H9 (cell line): ENCODE measurements around the gene CYP39A1. TPM values are rescaled to one million over a fixed set of nuclear protein-coding genes. Genes with fewer than 3 reads are reported as not detected.

Experiments used
- DNase-seq: peaks from one replicate; pipeline ENCODE4 v3.0.0-alpha.2; 2017
- H2AFZ ChIP-seq: one replicate; pipeline ENCODE4 v1.6.1; 2013; ENCODE audit warnings: mild to moderate bottlenecking, low read length, control low read depth, moderate library complexity
- H2AK5ac ChIP-seq: 2 replicates; pipeline ENCODE4 v1.6.1; 2013; ENCODE audit warnings: low read length, control low read depth, mixed read lengths; ENCODE audit not compliant: insufficient read length
- H2BK120ac ChIP-seq: one replicate; pipeline ENCODE4 v1.6.1; 2013; ENCODE audit warnings: low read depth, mild to moderate bottlenecking, low read length, control low read depth, inconsistent platforms; ENCODE audit not compliant: poor library complexity, severe bottlenecking
- H2BK12ac ChIP-seq: 2 replicates; pipeline ENCODE4 v1.6.1; 2013; ENCODE audit warnings: low read length, control low read depth, mixed read lengths, low read depth; ENCODE audit not compliant: insufficient read length
- H2BK15ac ChIP-seq: 2 replicates; pipeline ENCODE4 v1.6.1; 2013; ENCODE audit warnings: low read depth, low read length, control low read depth
- H2BK20ac ChIP-seq: one replicate; pipeline ENCODE4 v1.6.1; 2013; ENCODE audit warnings: low read depth, mild to moderate bottlenecking, low read length, control low read depth, inconsistent platforms; ENCODE audit not compliant: poor library complexity, severe bottlenecking
- H2BK5ac ChIP-seq: 2 replicates; pipeline ENCODE4 v1.6.1; 2013; ENCODE audit warnings: low read length, control low read depth, mixed read lengths; ENCODE audit not compliant: insufficient read length
- H3K14ac ChIP-seq: 2 replicates; pipeline ENCODE4 v1.6.1; 2013; ENCODE audit warnings: low read length, control low read depth; ENCODE audit not compliant: insufficient read depth
- H3K18ac ChIP-seq: 2 replicates; pipeline ENCODE4 v1.6.1; 2013; ENCODE audit warnings: low read depth, mild to moderate bottlenecking, mixed read lengths, low read length, control low read depth; ENCODE audit not compliant: insufficient read length
- H3K23ac ChIP-seq: 2 replicates; pipeline ENCODE4 v1.6.1; 2013; ENCODE audit warnings: low read length, control low read depth, mixed read lengths, low read depth; ENCODE audit not compliant: insufficient read length
- H3K23me2 ChIP-seq: 2 replicates; pipeline ENCODE4 v1.6.1; 2013; ENCODE audit warnings: low read depth, mild to moderate bottlenecking, mixed read lengths, low read length, control low read depth; ENCODE audit not compliant: insufficient read length, poor library complexity, severe bottlenecking
- H3K27ac ChIP-seq: 2 replicates; pipeline ENCODE4 v1.5.1; 2013; ENCODE audit warnings: low read length, control low read depth, mixed read lengths, low read depth; ENCODE audit not compliant: insufficient read length
- H3K27me3 ChIP-seq: 2 replicates; pipeline ENCODE4 v1.6.1; 2013; ENCODE audit warnings: low read length, control low read depth, inconsistent platforms; ENCODE audit not compliant: insufficient read depth
- H3K4ac ChIP-seq: 2 replicates; pipeline ENCODE4 v1.6.1; 2013; ENCODE audit warnings: low read depth, mild to moderate bottlenecking, control low read depth, inconsistent platforms, low read length, moderate library complexity
- H3K4me1 ChIP-seq: 2 replicates; pipeline ENCODE4 v1.6.1; 2013; ENCODE audit warnings: low read length, control low read depth, inconsistent platforms; ENCODE audit not compliant: insufficient read depth
- H3K4me2 ChIP-seq: 2 replicates; pipeline ENCODE4 v1.6.1; 2013; ENCODE audit warnings: low read length, control low read depth, mixed read lengths; ENCODE audit not compliant: insufficient read length, insufficient read depth
- H3K56ac ChIP-seq: 2 replicates; pipeline ENCODE4 v1.6.1; 2013; ENCODE audit warnings: low read depth, mild to moderate bottlenecking, mixed read lengths, low read length, control low read depth; ENCODE audit not compliant: insufficient read length
- H3K79me1 ChIP-seq: 2 replicates; pipeline ENCODE4 v1.6.1; 2013; ENCODE audit warnings: low read depth, mild to moderate bottlenecking, moderate library complexity, low read length, control low read depth, inconsistent platforms; ENCODE audit not compliant: insufficient read depth, poor library complexity, severe bottlenecking
- H3K79me2 ChIP-seq: 2 replicates; pipeline ENCODE4 v1.6.1; 2013; ENCODE audit warnings: low read length, control low read depth, inconsistent platforms; ENCODE audit not compliant: insufficient read depth
- H3K9ac ChIP-seq: 2 replicates; pipeline ENCODE4 v1.6.1; 2013; ENCODE audit warnings: low read length, control low read depth, mixed read lengths; ENCODE audit not compliant: insufficient read length; ENCODE audit errors: extremely low read depth
- H3K9me3 ChIP-seq: one replicate; pipeline ENCODE4 v1.6.1; 2013; ENCODE audit warnings: low read depth, low read length, inconsistent platforms; ENCODE audit not compliant: control insufficient read depth
- H3T11ph ChIP-seq: one replicate; pipeline ENCODE4 v1.6.1; 2013; ENCODE audit warnings: mild to moderate bottlenecking, low read length, control low read depth, inconsistent platforms
- H4K20me1 ChIP-seq: one replicate; pipeline ENCODE4 v1.6.1; 2013; ENCODE audit not compliant: control insufficient read depth, insufficient read length, insufficient read depth
- H4K5ac ChIP-seq: 2 replicates; pipeline ENCODE4 v1.6.1; 2013; ENCODE audit warnings: low read depth, mild to moderate bottlenecking, mixed read lengths, low read length, control low read depth; ENCODE audit not compliant: insufficient read length
- H4K8ac ChIP-seq: replicated peaks from 2 replicates; pipeline ENCODE4 v1.6.1; 2013; ENCODE audit warnings: low read length, control low read depth, mixed read lengths, low read depth; ENCODE audit not compliant: insufficient read length
- H4K91ac ChIP-seq: 2 replicates; pipeline ENCODE4 v1.6.1; 2013; ENCODE audit warnings: low read depth, mild to moderate bottlenecking, moderate library complexity, mixed read lengths, low read length, control low read depth; ENCODE audit not compliant: insufficient read length
- H3K27ac Mint-ChIP-seq, 3 experiments: 2 replicates in 2 of 3; 3 replicates in 1 of 3; pipeline ENCODE4 v1.8.0; 2020 to 2021; ENCODE audit warnings: mixed read lengths in 3 of 3, mild to moderate bottlenecking in 1 of 3, moderate library complexity in 1 of 3
- H3K27me3 Mint-ChIP-seq: 2 replicates; pipeline ENCODE4 v1.8.0; 2021; ENCODE audit warnings: low read depth, mild to moderate bottlenecking, moderate library complexity, mixed read lengths
- H3K36me3 Mint-ChIP-seq, 3 experiments: 2 replicates in 2 of 3; 3 replicates in 1 of 3; pipeline ENCODE4 v1.8.0; 2020 to 2021; ENCODE audit warnings: low read depth in 3 of 3, mixed read lengths in 3 of 3; ENCODE audit not compliant: insufficient read depth in 1 of 3
- H3K4me1 Mint-ChIP-seq, 2 experiments: 2 replicates each; pipeline ENCODE4 v1.8.0; 2020; ENCODE audit warnings: mixed read lengths in 2 of 2
- H3K4me3 Mint-ChIP-seq, 2 experiments: 2 replicates in 1 of 2; 3 replicates in 1 of 2; pipeline ENCODE4 v1.8.0; 2020 to 2021; ENCODE audit warnings: mild to moderate bottlenecking in 2 of 2, mixed read lengths in 2 of 2, moderate library complexity in 1 of 2
- H3K9me3 Mint-ChIP-seq, 2 experiments: 2 replicates in 1 of 2; 3 replicates in 1 of 2; pipeline ENCODE4 v1.8.0; 2020; ENCODE audit warnings: mild to moderate bottlenecking in 2 of 2, mixed read lengths in 2 of 2, moderate library complexity in 1 of 2
- CTCF ChIP-seq: fragments of 200-600 bp; sonication (generic); conservative IDR thresholded peaks from 3 replicates; pipeline ENCODE4 v1.8.0; 2021; ENCODE audit warnings: antibody characterized with exemption, mild to moderate bottlenecking
- WGBS: extraction: QIAGEN DNeasy Blood & Tissue Kit; methylation state at CpG from one replicate; pipeline ENCODE4 v1.1.7; 2013; ENCODE audit warnings: missing lambda C conversion rate, low lambda C conversion rate, mixed read lengths; ENCODE audit not compliant: insufficient read length; ENCODE audit errors: extremely low coverage; 5-methylcytosine and 5-hydroxymethylcytosine counted together
- total RNA-seq: library from RNA; stranded (reverse); gene quantifications from 2 replicates; pipeline ENCODE4 v1.2.1, GENCODE V29; 2021

The CYP39A1 gene
- total RNA-seq, 1 experiment from 2014 or later: 0.50 TPM

DNA sequence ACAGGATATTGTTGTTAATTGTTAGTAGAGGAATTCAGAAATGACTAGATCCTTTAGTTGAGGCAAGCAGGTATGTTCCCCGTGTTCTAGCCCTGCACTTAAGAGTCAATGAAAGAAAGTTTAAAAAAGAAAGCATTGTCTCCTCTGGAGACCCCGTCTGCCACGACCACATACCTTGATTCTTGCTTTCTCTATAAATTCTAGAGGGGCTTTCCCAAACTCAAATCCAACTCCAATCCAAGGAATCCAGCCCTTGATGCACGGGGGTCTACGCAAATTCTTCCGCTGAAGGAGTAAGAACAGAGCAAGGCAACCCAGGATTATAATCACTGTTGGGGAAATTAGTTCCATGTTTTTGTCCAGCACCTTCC lies 401 bp downstream of the CYP39A1 start:
- Histone ChIP-seq H3K23ac (no peak overlapping the region), H2BK5ac (no peak overlapping the region), H3K4me2 (peak overlapping the region; percentile 53), H3K9me3 (no peaks in the 10 kb centered on the region), H4K5ac (no peak overlapping the region), H3K4me1 (no peaks in the 10 kb centered on the region), H2AFZ (peak overlapping the region; percentile 75), H2BK15ac (no peak overlapping the region), H3K23me2 (no peaks in the 10 kb centered on the region), H3K4ac (no peak overlapping the region), H2BK20ac (no peak overlapping the region), H3K27me3 (no peaks in the 10 kb centered on the region; the same call in 1 of the 2 replicates), H3K18ac (no peak overlapping the region), H3K56ac (no peak overlapping the region), H4K8ac (no peak overlapping the region), H3T11ph (no peak overlapping the region), H4K20me1 (no peaks in the 10 kb centered on the region), H4K91ac (no peak overlapping the region), H2AK5ac (no peak overlapping the region), H3K79me1 (no peaks in the 10 kb centered on the region), H3K9ac (peak overlapping the region; percentile 70), H3K27ac (no peak overlapping the region), H3K14ac (no peak overlapping the region), H2BK12ac (no peak overlapping the region), H3K79me2 (no peaks in the 10 kb centered on the region), H2BK120ac (no peak overlapping the region)
- Mint-ChIP-seq H3K9me3 (no peaks in the 10 kb centered on the region), H3K4me3 (peak overlapping the region; percentile 82 to 89), H3K27ac (peak overlapping the region; percentile 37 to 59 (median 45); a peak in 5 of 7 replicates), H3K36me3 (no peaks in the 10 kb centered on the region; a peak in 1 of 7 replicates), H3K4me1 (peaks cover 12 to 24% of the 10 kb centered on the region in 2 experiments), H3K27me3 (peaks cover 20% of the 10 kb centered on the region)
- TF ChIP-seq CTCF: no peak
- no peak for DNase-seq
- WGBS: no CpG with 5 or more reads among the region's 6 CpGs
